Psoas muscle (tissue), 8 donors: Measurements from ENCODE around the gene SBNO2. TPM values are rescaled to one million over a fixed set of nuclear protein-coding genes. Genes with fewer than 3 reads are reported as not detected.
A peak's percentile ranks its signal among the peaks of the same experiment; 100 is the strongest.

Experiments used
- ATAC-seq, 4 donors: fragments of 200-7000 bp; cut with Tn5 transposase; one replicate each; pipeline ENCODE4 v1.9.1; 2020; ENCODE audit warnings: moderate library complexity in 3 of 4, mild to moderate bottlenecking in 2 of 4
- DNase-seq, 2 donors: peaks; one replicate each; pipeline ENCODE4 v3.0.0-alpha.2; 2020
- H3K27ac ChIP-seq: fragments of 200-600 bp; one replicate; pipeline ENCODE4 v1.8.0; 2022
- H3K27me3 ChIP-seq, 3 donors: fragments of 200-600 bp in 1 of 3; one replicate each; pipeline versions ENCODE4 v1.6.1 to v1.8.0; 2013 to 2022; ENCODE audit warnings: low read length in 2 of 3, mild to moderate bottlenecking in 2 of 3, moderate library complexity in 1 of 3; ENCODE audit not compliant: insufficient read depth in 3 of 3
- H3K36me3 ChIP-seq, 2 donors: fragments of 200-600 bp in 1 of 2; one replicate each; pipeline versions ENCODE4 v1.6.1 to v1.8.0; 2013 to 2022; ENCODE audit warnings: low read depth in 1 of 2, mild to moderate bottlenecking in 1 of 2, moderate library complexity in 1 of 2; ENCODE audit not compliant: insufficient read depth in 1 of 2
- H3K4me1 ChIP-seq: fragments of 200-600 bp; one replicate; pipeline ENCODE4 v1.8.0; 2022
- H3K4me3 ChIP-seq: fragments of 200-600 bp; one replicate; pipeline ENCODE4 v1.8.0; 2022; ENCODE audit warnings: mild to moderate bottlenecking
- H3K9me3 ChIP-seq: fragments of 200-600 bp; one replicate; pipeline ENCODE4 v1.8.0; 2022
- WGBS, 3 donors: extraction: QIAGEN DNeasy Blood & Tissue Kit; methylation state at CpG; one replicate each; pipeline versions ENCODE4 v1.1.6 to v1.1.7; 2013; 5-methylcytosine and 5-hydroxymethylcytosine counted together
- intact Hi-C, 2 donors: fragments of 100-400 bp; cut with DNase I; formaldehyde crosslinking; loops; one replicate each; pipeline versions ENCODE4 v1.11.0 to v1.14.2; 2022
- polyA plus RNA-seq, 3 donors: library from polyadenylated mRNA; stranded (reverse); fragments of 200-250 nt; gene quantifications; one replicate each; pipeline ENCODE4 v1.2.3, GENCODE V29; 2013
- total RNA-seq, 4 donors: library from RNA; stranded (reverse); fragmentation: NEBNext Ultra II Directional in 2 of 4; extraction: Animal tissue kit (Norgen Biotek cat#: 25700) in 2 of 4; gene quantifications; one replicate each; pipeline versions ENCODE4 v1.2.1 to v1.2.4, GENCODE V29; 2021 to 2023
- TF ChIP-seq, protein P1 (sequence below): fragments of 200-600 bp; IDR thresholded peaks from one replicate; pipeline ENCODE4 v1.8.0; 2022; ENCODE audit warnings: antibody characterized with exemption
- donor health status: healthy with polysubstance abuse.
- donor health status: DM: no; HTN: no; CAD: no; lungs with moderate emphysema.
- donor health status: Bipolar disorder and iron deficiency.
- donor health status: healthy.
- donor health status: DM: yes; HTN: yes; CAD: no.
- donor health status: DM: no; HTN: no; CAD: no.
- donor health status: DM: no; HTN: no; CAD: no.
- donor health status: DM: yes; HTN: yes; CAD: no.

Gene SBNO2
- total and polyA plus RNA-seq, 7 donors, result 18.5 to 138 (median 47.2) TPM

DNA sequence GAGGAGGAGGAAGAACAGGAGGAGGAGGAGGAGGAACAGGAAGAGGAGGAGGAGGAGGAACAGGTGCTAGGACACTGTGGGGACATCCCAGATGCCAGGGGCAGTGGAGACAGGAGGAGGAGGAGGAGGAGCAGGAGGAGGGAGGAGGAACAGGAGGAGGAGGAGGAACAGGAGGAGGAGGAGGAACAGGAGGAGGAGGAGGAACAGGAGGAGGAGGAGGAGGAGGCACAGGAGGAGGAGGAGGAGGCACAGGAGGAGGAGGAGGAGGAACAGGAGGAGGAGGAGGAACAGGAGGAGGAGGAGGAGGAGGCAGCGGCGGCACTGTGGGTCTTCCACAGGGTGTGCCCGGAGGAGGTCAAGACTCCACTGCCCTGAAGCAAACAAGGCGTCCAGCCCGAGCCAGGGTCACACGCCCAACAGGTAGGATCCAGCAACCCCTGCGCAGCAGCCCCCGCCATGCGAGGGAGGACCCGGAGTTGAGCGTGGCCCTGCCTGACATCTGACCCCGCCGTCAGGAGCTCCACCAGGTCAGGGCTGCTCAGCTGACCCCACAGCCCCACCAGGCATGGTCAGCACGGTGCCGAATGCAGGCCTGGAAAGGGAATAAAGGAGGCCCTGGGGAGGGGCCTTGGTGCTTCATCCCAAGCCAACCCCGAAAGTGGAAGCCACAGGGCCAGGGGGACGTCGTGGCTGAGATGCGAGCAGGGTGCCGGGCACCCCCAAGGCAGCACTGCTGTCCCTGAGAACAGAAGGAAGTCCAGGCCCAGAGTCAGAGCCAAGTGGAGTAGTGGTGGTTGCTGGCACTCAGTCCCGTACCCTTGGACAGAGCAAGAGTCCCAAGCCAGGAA is 9.2 kb downstream of the SBNO2 start:
- DNase-seq (peak; percentile 31 to 60), ATAC-seq (peak in 3 of 4 donors; percentile 0 to 27 (median 5))
- intact Hi-C loops, result no loop called here
- Histone ChIP-seq H3K27ac (peak overlapping the region; percentile 61), H3K4me1 (peaks cover 20% of the 10 kb centered on the region), H3K36me3 (no peaks in the 10 kb centered on the region), H3K4me3 (no peak overlapping the region), H3K27me3 (no peaks in the 10 kb centered on the region), H3K9me3 (no peaks in the 10 kb centered on the region)
- WGBS, 3 donors, result 75 to 85% (median 83%) methylated on average over 18 to 21 of the region's 21 CpGs
- TF ChIP-seq, protein P1, sequence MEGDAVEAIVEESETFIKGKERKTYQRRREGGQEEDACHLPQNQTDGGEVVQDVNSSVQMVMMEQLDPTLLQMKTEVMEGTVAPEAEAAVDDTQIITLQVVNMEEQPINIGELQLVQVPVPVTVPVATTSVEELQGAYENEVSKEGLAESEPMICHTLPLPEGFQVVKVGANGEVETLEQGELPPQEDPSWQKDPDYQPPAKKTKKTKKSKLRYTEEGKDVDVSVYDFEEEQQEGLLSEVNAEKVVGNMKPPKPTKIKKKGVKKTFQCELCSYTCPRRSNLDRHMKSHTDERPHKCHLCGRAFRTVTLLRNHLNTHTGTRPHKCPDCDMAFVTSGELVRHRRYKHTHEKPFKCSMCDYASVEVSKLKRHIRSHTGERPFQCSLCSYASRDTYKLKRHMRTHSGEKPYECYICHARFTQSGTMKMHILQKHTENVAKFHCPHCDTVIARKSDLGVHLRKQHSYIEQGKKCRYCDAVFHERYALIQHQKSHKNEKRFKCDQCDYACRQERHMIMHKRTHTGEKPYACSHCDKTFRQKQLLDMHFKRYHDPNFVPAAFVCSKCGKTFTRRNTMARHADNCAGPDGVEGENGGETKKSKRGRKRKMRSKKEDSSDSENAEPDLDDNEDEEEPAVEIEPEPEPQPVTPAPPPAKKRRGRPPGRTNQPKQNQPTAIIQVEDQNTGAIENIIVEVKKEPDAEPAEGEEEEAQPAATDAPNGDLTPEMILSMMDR, result no peak

DNA sequence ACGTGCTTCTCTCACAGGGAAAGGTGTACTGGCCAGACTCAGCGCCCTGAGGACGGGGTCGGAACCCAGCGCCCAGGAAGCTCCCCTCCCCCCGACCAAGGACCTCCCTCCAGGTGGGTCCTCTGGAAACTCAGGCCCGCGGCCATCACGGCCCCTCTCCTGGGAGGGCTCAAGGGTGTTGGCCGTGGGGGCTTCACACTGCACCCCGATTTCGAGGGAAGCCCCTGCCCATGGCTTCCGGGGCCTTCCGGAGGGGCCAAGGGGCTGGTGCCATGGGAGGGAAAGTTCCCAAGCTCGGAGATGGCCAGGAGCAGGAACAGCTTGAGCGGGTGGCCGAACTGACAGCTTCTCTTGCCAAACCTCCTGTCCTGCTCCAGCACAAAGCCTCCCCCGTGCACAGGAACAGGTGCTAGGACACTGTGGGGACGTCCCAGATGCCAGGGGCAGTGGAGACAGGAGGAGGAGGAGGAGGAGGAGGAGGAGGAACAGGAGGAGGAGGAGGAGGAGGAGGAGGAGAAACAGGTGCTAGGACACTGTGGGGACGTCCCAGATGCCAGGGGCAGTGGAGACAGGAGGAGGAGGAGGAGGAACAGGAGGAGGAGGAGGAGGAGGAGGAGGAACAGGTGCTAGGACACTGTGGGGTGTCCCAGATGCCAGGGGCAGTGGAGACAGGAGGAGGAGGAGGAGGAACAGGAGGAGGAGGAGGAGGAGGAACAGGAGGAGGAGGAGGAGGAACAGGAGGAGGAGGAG is 10.0 kb downstream of the SBNO2 start:
- TF ChIP-seq, protein P1, result no peak
- DNase-seq (peak; percentile 60 to 85), ATAC-seq (peak; percentile 60 to 76 (median 73))
- peaks cover 16% of the 10 kb centered on the region for H3K4me1 ChIP-seq
- H3K4me3 ChIP-seq, result peak overlapping the region; percentile 35
- WGBS, 3 donors, result 35 to 58% (median 53%) methylated on average over 18 to 20 of the region's 20 CpGs
- H3K9me3 ChIP-seq, result no peaks in the 10 kb centered on the region
- no peaks in the 10 kb centered on the region for H3K27me3 ChIP-seq
- H3K27ac ChIP-seq, result peak overlapping the region; percentile 84
- intact Hi-C loops, result no loop called here
- H3K36me3 ChIP-seq, result no peaks in the 10 kb centered on the region

DNA sequence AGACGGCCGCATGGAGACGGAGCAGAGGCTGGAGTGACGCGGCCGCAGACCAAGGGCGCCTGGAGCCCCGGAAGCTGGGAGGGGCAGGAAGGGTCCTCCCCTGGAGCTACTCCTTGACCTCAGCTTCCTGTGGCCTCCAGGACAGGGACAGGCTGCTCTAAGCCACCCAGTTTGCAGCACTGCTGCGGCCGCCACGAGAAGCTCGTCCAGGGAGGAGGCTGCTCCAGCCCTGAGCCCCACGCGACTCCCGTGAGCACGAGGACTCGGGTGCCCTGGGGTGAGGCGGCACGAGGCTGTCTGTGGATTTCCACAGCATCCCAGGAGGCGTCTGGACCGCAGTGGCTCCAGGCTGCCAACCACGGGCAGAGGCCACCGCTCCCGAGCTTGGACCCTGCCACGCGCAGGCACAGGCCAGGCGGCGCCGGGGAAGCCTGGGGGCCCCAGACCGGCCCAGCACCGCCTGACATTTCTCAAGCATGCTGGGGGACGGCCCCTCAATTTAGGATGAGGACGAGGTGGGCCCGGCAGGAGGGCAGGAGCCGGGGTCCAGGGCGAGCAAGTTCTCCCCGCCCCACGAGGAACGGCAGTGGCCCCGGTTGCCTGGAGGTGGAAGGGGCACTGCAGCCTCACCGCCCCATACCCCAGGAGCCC is 10.7 kb downstream of the SBNO2 start:
- 83 to 94% (median 89%) methylated on average over 36 to 41 of the region's 41 CpGs for WGBS, 3 donors
- Histone ChIP-seq H3K27me3 (no peaks in the 10 kb centered on the region), H3K4me1 (peaks cover 16% of the 10 kb centered on the region), H3K27ac (peak overlapping the region; percentile 84), H3K9me3 (no peaks in the 10 kb centered on the region), H3K4me3 (peak overlapping the region; percentile 35), H3K36me3 (no peaks in the 10 kb centered on the region)
- ATAC-seq, result no peak
- intact Hi-C loops, result no loop called here
- TF ChIP-seq, protein P1, result no peak
- peak; percentile 42 to 66 for DNase-seq

DNA sequence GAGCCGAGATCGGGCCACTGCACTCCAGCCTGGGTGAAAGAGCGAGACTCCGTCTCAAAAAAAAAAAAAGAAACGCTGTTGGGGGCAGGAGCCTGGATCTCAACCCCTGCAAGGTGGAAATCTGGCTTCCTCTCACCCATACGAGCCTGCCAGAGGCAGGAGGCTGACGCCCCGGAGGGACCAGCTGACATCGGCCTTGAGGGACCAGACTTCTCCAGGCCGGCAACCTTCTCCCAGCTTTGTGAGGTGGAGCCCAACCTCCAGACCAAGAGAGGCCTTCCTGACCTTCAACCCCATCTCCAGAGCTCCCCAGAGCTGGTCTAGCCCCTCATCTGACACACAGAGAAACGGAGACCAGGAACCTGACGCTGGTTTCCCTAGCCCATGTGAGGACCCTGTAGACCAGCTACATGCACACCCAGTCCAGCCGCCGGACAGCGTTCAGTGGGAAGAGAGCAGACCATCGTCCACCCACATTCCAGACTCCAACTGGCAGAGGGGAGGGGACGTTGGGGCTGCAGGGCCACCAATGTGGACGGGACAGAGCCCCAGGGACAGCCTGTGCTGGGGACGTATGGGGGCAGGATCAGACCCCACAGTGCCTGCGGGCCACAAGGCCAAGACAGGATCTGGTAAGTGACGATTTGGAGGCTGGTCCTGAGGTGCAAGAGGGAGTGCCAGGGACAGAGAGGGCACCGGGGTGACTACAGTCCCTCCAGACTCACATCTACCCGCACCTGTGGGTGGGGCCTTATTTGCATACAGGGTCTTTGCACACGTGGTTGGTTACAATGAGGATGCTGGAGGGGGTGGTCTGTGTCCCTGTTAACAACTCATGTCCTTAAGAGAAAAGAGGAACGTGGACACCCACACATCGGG is 11.4 kb downstream of the SBNO2 start:
- no peak overlapping the region for H3K4me3 ChIP-seq
- H3K27me3 ChIP-seq, result no peaks in the 10 kb centered on the region
- peaks cover 0 to 3% of the 10 kb centered on the region in 2 donors for H3K36me3 ChIP-seq
- peaks cover 16% of the 10 kb centered on the region for H3K4me1 ChIP-seq
- no peaks in the 10 kb centered on the region for H3K9me3 ChIP-seq
- TF ChIP-seq, protein P1, result no peak
- intact Hi-C loops, result no loop called here
- H3K27ac ChIP-seq, result peak overlapping the region; percentile 63
- no peak for DNase-seq
- no peak for ATAC-seq
- 80 to 82% (median 81%) methylated on average over 26 of the region's 26 CpGs for WGBS, 3 donors
